Tongue (tissue), 2 donors: ENCODE measurements around the gene STK32C. TPM values are rescaled to one million over a fixed set of nuclear protein-coding genes. Genes with fewer than 3 reads are reported as not detected.
A peak's percentile ranks its signal among the peaks of the same experiment; 100 is the strongest.

ENCODE experiments used
- DNase-seq: peaks from one replicate; pipeline ENCODE4 v3.0.0-alpha.2; 2015
- total RNA-seq: library from RNA; depleted of rRNA; stranded (reverse); fragments of >200 nt; gene quantifications from one replicate; pipeline ENCODE4 v1.2.3, GENCODE V29; 2014

The STK32C gene
- total RNA-seq = 7.8 TPM

- DNase-seq = peak; percentile 96
These were observed at the start of gene STK32C for GRCh38 chr10:132307823-132308586. Gene STK32C, minus strand, starts transcription at chr10:132307950. Its CDS starts 117 bp downstream, at chr10:132307833.

DNA sequence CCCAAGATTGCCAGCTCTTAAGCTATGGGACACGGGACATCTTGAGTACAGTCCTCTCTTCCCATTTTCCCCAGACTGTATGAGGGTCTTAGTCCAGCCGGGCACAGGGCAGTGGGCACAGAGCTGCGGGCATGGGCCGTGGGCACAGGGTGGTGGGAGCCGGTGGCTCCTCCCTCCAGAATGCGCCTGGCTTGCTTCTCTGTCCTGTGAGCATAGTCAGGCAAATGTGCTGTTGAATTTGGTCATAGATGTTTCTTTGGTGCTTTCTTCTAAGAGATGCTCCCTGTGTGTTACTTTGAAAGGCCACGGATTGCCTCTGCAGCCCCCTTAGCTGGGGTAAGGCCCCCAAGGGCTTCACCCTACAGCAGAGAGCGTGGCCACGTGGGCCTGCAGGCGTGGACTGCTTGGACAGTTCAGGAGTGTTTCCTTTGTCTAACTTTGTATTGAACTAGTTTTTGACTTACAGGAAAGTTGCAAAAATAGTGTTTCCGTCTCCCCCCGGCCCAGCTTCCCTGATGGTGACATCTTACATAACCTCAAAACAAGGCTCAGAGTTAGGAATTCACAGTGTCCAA, 49.0 kb upstream of the STK32C start:
- no peak for DNase-seq

- no peak for DNase-seq
These were observed 48.0 kb upstream of the STK32C start for GRCh38 chr10:132355754-132356153.

- no peak for DNase-seq
These were observed 47.5 kb upstream of the STK32C start for GRCh38 chr10:132355297-132355696.

- DNase-seq = no peak
These were observed 46.8 kb upstream of the STK32C start for GRCh38 chr10:132354356-132355094.

DNA sequence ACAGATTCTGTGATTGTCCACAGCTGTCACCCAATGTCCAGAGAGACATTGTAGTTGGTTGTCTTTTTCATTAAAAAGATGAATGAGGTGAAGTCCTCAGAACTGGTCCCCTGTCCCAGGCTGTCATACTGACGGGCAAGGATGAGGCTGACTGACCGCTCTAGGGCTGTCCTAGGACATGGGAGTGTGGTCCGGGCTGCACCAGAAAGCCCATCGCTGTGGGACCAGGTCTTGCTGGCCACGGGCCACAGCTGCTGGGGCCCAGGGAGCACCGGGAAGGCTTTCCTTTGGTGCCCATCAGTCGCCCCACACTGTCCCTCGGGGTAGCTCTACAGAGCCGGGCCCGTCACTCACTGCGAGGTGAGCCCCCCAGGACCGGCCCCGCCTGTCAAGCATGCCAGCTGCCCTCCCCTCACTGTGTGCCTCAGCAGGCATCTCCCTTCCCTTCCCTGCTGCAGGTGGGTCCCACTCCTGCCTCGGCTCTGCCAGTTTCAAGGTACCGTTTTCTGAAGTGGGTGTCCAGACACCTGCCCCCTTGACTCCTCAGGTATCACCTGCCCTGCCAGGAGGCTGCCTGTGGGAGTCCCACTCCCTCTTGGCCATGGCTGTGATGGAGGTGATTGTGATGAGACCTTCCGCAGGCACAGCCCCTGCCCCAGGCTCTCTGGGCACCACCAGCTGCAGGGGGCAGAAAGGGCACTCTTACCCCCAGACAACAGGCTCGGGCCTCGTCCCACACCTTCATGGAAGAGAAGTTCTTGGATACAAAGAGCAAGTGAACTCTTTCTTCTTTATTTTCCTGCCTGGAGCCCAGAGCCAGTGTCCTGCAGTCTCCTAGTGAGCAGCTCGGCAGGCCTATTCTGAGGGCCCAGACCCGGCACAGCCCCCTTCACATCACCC, 46.0 kb upstream of the STK32C start:
- DNase-seq = no peak

DNA sequence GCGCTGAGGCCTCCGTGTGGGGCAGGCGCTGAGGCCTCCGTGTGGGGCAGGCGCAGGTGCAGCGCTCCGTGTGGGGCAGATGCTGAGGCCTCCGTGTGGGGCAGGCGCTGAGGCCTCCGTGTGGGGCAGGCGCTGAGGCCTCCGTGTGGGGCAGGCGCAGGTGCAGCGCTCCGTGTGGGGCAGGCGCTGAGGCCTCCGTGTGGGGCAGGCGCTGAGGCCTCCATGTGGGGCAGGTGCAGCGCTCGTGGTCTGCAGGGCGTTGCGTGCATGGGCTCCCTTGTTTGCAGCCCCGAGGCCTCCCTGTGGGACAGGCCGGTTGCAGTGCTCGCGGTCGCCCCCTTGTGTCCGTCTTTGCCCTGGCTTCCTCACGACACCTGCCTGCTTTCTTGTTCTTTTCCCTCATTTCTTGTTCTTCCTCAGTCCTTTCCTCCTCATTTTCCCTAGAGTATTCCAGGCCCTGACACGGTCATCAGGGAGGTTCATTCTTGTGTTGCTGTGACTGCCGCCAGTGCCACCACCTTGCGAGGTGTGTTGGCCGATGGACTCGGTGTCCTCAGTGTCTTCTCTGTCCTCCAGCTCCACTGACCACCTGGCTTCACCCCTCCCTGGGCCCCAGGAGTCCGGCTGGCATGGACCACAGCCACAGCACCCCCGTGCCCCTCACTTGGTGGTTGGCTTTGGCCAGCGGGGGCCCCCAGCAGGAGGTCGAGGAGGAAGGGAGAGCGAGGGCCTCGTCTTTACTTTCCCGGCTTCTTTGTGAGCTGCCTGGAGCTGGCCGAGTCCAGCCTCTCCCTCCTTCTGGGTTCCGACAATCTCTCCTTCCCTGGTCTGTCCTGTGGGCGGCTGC, 44.9 kb upstream of the STK32C start:
- peak; percentile 74 for DNase-seq

DNA sequence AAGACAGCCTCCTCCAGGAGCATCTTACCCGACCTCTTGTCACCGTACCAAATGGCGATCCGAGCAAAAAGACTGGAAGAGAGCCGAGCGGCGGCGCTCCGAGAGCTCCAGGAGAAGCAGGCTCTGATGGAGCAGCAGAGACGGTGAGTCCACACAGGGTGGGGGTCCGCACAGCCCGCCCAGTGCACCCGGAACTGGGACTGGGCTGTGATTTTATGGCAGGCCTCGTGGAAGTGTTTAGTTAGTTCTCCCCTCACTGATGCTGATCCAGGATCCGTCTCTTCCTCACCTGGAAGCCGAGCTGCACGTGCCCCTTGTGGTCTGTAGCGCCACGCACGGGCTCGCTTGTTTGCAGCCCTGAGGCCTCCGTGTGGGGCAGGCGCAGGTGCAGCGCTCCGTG, 43.9 kb upstream of the STK32C start:
- no peak for DNase-seq

GRCh38 chr10:132350946-132351345, 43.2 kb upstream of the STK32C start:
- DNase-seq = no peak

DNA sequence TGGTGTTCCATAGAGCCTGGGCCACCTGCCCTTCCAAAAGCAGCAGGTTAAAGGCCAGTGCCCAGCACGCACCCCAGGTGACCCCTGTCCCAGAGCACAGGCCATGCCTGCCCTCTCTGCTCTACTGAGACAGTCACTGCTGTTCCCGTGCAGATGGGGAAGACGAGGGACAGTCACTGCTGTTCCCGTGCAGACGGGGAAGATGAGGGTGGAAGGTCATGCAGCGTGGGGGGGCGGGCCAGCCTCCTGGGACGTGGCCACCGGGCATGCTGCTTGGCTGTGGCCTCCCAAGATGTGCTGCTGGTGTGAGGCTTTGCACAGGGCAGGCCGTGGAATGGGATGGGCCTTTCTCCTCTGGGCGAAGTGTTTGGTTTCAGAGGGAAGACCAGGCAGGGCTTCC, 42.6 kb upstream of the STK32C start:
- DNase-seq = no peak

- DNase-seq = no peak
These were observed 42.0 kb upstream of the STK32C start for GRCh38 chr10:132349766-132350165.

- DNase-seq = no peak
These were observed 40.1 kb upstream of the STK32C start for GRCh38 chr10:132347931-132348267.

DNA sequence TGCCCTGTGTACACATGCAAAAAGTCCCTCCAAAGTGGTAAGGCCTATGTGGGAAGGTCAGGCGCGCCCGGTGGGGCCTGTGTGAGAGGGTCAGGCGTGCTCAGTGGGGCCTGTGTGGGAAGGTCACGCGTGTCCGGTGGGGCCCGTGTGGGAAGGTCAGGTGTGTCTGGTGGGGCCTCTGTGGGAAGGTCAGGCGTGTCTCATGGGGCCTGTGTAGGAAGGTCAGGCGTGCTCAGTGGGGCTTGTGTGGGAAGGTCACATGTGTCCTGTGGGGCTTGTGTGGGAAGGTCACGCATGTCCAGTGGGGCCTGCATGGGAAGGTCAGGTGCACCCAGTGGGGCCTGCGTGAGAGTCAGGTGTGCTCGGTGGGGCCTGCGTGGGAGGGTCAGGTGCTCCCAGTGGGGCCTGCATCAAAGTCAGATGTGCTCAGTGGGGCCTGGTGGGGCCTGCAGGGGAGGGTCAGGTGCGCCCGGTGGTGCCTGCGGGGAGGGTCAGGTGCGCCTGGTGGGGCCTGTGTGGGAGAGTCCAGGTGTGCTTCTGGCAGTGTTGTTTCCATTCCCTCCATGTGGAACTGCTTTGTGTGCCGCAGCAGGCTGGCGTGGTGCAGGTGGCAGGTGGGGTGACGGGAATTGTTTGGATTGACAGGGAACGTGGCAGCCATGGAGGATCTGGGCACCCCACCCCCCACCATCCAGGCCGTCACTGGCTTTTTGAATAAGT, 39.6 kb upstream of the STK32C start:
- DNase-seq = no peak

- no peak for DNase-seq
These were observed 39.1 kb upstream of the STK32C start for GRCh38 chr10:132346806-132347205.

- no peak for DNase-seq
These were observed 37.6 kb upstream of the STK32C start for GRCh38 chr10:132345345-132345744.

DNA sequence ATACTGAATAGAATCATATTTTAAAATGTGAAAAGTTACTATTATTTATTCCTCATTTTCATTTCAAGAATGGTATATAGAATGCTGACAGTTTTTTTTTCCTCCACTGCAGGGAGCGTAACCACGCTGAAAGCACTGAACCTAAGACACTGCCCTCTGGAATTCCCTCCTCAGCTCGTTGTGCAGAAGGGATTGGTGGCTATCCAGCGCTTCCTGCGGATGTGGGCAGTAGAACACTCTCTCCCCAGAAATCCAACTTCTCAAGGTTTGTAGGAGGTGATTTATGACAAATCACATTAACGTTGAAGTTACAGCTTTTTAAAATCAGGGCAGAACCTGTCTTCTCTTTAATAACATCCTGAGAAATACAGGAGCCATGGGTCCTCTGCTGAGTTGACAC, 36.6 kb upstream of the STK32C start:
- no peak for DNase-seq

DNA sequence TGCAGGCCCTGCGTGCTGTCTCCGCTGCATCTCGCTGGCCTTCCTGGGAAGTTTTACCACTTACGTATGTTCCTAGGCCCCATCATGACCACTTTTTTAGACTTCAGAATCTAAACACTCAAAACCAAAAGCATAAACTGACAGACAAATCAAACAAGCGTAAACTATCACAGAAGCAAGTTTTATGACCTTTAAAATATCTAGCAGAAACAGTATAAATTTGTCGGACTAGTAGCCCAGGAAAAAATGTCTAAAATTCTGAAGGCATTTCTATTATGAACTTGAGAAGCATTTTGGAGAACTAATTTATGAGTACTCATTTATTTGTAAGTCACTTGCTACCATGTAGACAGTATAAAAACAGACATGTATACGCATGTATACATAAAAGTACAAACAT, 34.8 kb upstream of the STK32C start:
- DNase-seq = no peak

DNA sequence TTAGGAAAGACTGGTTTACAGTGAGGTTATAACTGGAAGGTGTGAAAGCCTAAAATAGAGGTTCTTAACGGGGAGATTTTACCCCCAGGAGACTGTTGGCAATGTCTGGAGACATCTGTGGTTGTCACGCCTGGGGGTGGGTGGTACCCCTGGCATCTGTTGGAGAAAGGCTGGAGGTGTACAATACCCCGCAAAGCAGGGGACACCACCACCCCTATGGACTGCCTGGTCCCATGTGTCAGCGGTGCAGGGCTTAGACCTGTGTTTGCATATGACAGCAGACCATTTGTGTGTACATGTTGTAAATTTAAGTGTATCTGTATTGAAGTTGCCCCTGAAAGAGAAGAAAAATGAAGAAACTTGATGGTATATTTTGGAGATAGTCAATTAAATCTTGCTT, 34.0 kb upstream of the STK32C start:
- DNase-seq = no peak

- DNase-seq = no peak
These were observed 33.3 kb upstream of the STK32C start for GRCh38 chr10:132341017-132341416.

- DNase-seq = no peak
These were observed 31.5 kb upstream of the STK32C start for GRCh38 chr10:132339276-132339675.

DNA sequence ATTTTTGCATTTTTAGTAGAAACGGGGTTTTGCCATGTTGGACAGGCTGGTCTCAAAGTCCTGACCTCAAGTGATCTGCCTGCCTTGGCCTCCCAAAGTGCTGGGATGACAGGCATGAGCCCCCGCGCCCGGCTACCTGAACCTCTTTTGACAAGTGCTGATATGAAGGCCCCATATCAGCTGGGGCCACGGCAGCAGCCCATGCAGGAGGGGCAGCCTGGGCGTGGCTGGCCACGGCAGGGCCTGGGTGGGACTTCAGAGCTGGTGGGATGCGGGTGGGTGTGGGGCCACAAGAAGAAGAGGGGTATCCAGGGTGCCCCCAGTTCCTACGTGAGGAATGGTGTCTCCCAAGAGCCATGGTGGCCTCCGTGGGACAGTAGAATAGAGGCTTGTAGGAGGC, 31.1 kb upstream of the STK32C start:
- no peak for DNase-seq
